SU-DHL-6 (cell line): ENCODE measurements around the gene ZC3H4.

Source experiments
- H2AFZ ChIP-seq: fragments of 200-600 bp; sonication (generic); 2 replicates; pipeline ENCODE4 v1.6.1; 2014; ENCODE audit warnings: low read depth, mild to moderate bottlenecking, moderate library complexity, mixed read lengths, antibody characterized with exemption, low read length; ENCODE audit not compliant: severe bottlenecking
- H3F3A ChIP-seq: fragments of 200-600 bp; shearing (Covaris generic); 2 replicates; pipeline ENCODE4 v1.6.0; 2016; ENCODE audit warnings: antibody characterized with exemption, mild to moderate bottlenecking; ENCODE audit not compliant: insufficient read depth
- H3K27ac ChIP-seq: fragments of 200-600 bp; sonication (generic); 2 replicates; pipeline ENCODE4 v1.5.1; 2016; ENCODE audit warnings: low read depth, mild to moderate bottlenecking, low read length, moderate library complexity, mixed read lengths
- H3K27me3 ChIP-seq: fragments of 200-600 bp; sonication (generic), shearing (Covaris generic); 2 replicates; pipeline ENCODE4 v1.6.0; 2014; ENCODE audit warnings: mild to moderate bottlenecking, low read length
- H3K36me3 ChIP-seq: fragments of 200-600 bp; sonication (generic); 2 replicates; pipeline ENCODE4 v1.6.1; 2014; ENCODE audit warnings: mild to moderate bottlenecking, low read length, mixed read lengths
- H3K4me2 ChIP-seq: fragments of 300-600, 200-600 bp; shearing (Covaris generic), sonication (generic); 2 replicates; pipeline ENCODE4 v1.6.0; 2014; ENCODE audit warnings: low read length, low read depth, mild to moderate bottlenecking; ENCODE audit not compliant: poor library complexity, severe bottlenecking
- H3K4me3 ChIP-seq: fragments of 200-600 bp; sonication (generic); 2 replicates; pipeline ENCODE4 v1.5.1; 2014; ENCODE audit warnings: antibody characterized with exemption, low read length, mild to moderate bottlenecking, mixed read lengths; ENCODE audit not compliant: insufficient read depth, poor library complexity, severe bottlenecking
- H3K79me2 ChIP-seq: fragments of 200-600 bp; sonication (generic); 2 replicates; pipeline ENCODE4 v1.6.1; 2014; ENCODE audit warnings: mild to moderate bottlenecking, low read length, moderate library complexity; ENCODE audit not compliant: insufficient read depth
- H3K9ac ChIP-seq: fragments of 200-600 bp; sonication (generic); 2 replicates; pipeline ENCODE4 v1.7.0; 2014; ENCODE audit warnings: mild to moderate bottlenecking, low read length
- H3K9me2 ChIP-seq: fragments of 200-600 bp; sonication (generic); replicated peaks from 2 replicates; pipeline ENCODE4 v1.6.1; 2014; ENCODE audit warnings: low read length; ENCODE audit not compliant: insufficient read depth
- H3K9me3 ChIP-seq: fragments of 200-600 bp; sonication (generic); 2 replicates; pipeline ENCODE4 v1.6.1; 2014; ENCODE audit warnings: low read length, mixed read lengths; ENCODE audit not compliant: insufficient read depth
- H4K20me1 ChIP-seq: fragments of 200-600 bp; sonication (generic); 2 replicates; pipeline ENCODE4 v1.6.1; 2014; ENCODE audit warnings: low read depth, mild to moderate bottlenecking, antibody characterized with exemption, low read length, moderate library complexity, mixed read lengths
- EZH2phosphoT487 ChIP-seq: fragments of 200-600 bp; sonication (generic), shearing (Covaris generic); conservative IDR thresholded peaks from 2 replicates; pipeline ENCODE4 v1.6.1; 2018; ENCODE audit warnings: mild to moderate bottlenecking, antibody characterized with exemption, low read length, moderate library complexity, mixed read lengths
- TF ChIP-seq, protein P1 (sequence below): fragments of 200-600 bp; sonication (generic); IDR thresholded peaks from one replicate; pipeline ENCODE4 v1.5.1; 2017; ENCODE audit warnings: antibody characterized with exemption, mild to moderate bottlenecking, low read length, moderate library complexity; ENCODE audit not compliant: insufficient read depth, poor library complexity, severe bottlenecking

Gene ZC3H4

DNA sequence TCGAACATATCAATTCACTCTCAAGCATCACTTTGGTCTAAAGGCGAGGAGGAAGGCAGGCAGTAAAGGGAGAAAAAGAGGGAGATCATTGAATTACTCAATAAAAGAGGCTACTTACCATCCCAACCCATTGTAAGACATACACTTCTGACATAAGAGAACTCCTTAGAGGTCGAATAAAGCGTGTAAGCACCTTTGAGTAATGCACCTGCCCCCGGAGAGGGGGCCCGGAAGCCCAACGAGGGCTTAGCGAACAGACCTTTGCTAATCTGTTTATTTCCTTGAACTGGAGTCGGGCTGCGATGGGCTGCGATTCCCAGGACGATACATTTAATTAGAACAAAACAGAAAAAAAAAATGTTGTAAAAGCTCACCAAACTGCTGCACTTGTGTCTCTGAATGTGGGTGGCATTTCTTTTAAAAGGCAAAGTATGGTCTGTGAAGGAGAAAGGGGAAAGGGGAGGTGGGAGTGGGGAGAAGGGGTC lies 3.0 kb downstream of the ZC3H4 start:
- Histone ChIP-seq H3K9me3 (no peaks in the 10 kb centered on the region), H3K9me2 (no peaks in the 10 kb centered on the region), H3K4me2 (peak overlapping the region; percentile 85), H3K27me3 (no peaks in the 10 kb centered on the region), H2AFZ (no peak overlapping the region), H4K20me1 (no peaks in the 10 kb centered on the region), H3K27ac (peak overlapping the region; percentile 97), H3K36me3 (peaks cover 11% of the 10 kb centered on the region; the same call in 1 of the 2 replicates), H3F3A (peaks cover 60% of the 10 kb centered on the region), H3K4me3 (peak overlapping the region; percentile 97), H3K9ac (peak overlapping the region; percentile 100), H3K79me2 (peaks cover 62% of the 10 kb centered on the region)
- no peak for TF ChIP-seq EZH2phosphoT487
- TF ChIP-seq, protein P1, sequence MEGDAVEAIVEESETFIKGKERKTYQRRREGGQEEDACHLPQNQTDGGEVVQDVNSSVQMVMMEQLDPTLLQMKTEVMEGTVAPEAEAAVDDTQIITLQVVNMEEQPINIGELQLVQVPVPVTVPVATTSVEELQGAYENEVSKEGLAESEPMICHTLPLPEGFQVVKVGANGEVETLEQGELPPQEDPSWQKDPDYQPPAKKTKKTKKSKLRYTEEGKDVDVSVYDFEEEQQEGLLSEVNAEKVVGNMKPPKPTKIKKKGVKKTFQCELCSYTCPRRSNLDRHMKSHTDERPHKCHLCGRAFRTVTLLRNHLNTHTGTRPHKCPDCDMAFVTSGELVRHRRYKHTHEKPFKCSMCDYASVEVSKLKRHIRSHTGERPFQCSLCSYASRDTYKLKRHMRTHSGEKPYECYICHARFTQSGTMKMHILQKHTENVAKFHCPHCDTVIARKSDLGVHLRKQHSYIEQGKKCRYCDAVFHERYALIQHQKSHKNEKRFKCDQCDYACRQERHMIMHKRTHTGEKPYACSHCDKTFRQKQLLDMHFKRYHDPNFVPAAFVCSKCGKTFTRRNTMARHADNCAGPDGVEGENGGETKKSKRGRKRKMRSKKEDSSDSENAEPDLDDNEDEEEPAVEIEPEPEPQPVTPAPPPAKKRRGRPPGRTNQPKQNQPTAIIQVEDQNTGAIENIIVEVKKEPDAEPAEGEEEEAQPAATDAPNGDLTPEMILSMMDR: no peak

DNA sequence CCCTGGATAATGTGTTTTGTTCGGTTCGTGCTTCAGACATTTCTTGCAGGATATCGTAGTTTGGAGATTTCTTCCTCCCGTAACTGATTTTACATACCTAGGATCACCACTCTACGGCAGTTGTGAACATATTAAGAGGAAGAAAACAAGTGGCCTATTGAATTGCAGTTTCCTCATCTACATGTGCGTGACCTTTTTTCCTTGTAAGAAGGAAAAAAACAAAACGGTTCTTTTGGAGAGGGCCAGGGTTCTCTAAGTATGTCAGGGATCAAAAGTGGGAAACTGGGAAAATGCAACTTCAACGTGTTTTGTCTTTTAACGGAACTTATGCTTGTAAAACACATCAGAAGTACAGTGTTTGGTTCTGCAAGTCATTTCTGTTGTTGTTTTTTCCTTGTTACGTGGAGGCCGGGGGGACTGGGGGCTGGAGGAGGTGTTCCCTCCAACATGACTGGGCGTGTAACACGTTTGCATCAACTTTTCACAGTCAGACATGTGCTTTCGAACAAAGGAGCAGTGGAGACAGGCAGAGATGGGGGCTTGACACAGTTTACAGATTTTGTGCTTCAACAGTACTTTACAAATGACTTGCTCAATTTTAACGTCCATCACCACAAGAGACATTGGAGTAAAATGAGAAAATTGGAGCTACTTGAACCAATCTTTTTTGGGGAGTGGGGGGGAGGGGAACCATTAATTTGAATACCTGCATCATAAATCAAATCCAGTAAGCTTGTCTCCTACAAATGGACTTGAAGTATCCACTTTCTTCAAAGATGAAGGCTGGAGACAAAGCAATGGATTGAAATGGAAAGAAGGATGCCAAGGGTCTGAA lies 3.8 kb downstream of the ZC3H4 start:
- Histone ChIP-seq H4K20me1 (no peaks in the 10 kb centered on the region), H2AFZ (no peak overlapping the region), H3K79me2 (peaks cover 71% of the 10 kb centered on the region), H3K4me3 (peak overlapping the region; percentile 97), H3K4me2 (peak overlapping the region; percentile 85), H3K9me2 (no peaks in the 10 kb centered on the region), H3K36me3 (peaks cover 11% of the 10 kb centered on the region; the same call in 1 of the 2 replicates), H3K27me3 (no peaks in the 10 kb centered on the region), H3F3A (peaks cover 60% of the 10 kb centered on the region), H3K9ac (peak overlapping the region; percentile 100), H3K27ac (peak overlapping the region; percentile 97), H3K9me3 (no peaks in the 10 kb centered on the region)
- TF ChIP-seq, protein P1: no peak
- no peak for TF ChIP-seq EZH2phosphoT487

DNA sequence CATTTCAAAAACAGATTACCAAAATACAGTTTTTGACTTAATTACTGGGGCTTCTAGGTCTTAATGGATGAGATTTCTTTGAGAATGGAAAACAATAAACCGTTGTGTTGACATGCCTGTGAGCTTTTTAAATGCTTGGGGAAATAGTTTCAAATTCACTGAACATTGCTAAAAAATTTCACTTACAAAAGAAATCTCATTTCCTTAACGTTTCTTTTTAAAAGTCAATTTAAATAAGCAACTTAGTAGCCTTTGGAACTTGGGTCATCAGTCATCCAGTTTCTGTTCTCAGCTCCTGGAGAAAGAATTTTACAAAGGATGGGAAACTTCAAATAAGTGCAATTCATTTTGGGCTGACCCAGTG lies 4.4 kb downstream of the ZC3H4 start:
- Histone ChIP-seq H3K9ac (peak overlapping the region; percentile 100), H3K9me2 (no peaks in the 10 kb centered on the region), H3K27ac (peak overlapping the region; percentile 97), H3K9me3 (no peaks in the 10 kb centered on the region), H3K79me2 (peaks cover 76% of the 10 kb centered on the region), H3K27me3 (no peaks in the 10 kb centered on the region), H4K20me1 (no peaks in the 10 kb centered on the region), H3K36me3 (peaks cover 11% of the 10 kb centered on the region; the same call in 1 of the 2 replicates), H3K4me3 (no peak overlapping the region), H3F3A (peaks cover 58% of the 10 kb centered on the region), H3K4me2 (peak overlapping the region; percentile 85), H2AFZ (no peak overlapping the region)
- TF ChIP-seq, protein P1: no peak
- no peak for TF ChIP-seq EZH2phosphoT487
